Colon (tissue), 2 donors: Measurements from ENCODE around the gene MTMR3.

Experiments used
- FAIRE-seq: peaks from 2 replicates; lab custom pipeline; 2012; peaks lifted over from hg19 to GRCh38; lab: Jason Lieb, UNC
- donor health status: control.
- donor health status: control.

MTMR3 gene

DNA sequence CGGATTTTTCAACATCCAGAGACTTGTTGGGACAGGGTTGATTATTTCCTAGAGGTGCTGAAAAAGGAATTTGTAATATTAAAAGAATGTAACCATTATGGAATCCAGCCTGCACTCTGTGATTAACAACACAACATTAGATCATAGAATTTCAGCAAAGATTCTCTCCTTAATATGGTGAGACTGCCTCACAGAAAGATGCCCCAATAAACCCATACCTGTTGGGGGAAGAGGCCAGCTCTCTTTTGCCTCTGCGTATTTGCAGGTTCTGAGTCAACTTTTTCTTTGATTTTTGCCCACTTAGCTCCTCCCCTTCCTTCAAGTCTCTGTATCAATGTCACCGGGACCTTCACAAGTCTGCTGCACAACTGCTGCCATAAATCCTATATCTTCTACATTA, 12.4 kb upstream of the MTMR3 start:
- no peak for FAIRE-seq

DNA sequence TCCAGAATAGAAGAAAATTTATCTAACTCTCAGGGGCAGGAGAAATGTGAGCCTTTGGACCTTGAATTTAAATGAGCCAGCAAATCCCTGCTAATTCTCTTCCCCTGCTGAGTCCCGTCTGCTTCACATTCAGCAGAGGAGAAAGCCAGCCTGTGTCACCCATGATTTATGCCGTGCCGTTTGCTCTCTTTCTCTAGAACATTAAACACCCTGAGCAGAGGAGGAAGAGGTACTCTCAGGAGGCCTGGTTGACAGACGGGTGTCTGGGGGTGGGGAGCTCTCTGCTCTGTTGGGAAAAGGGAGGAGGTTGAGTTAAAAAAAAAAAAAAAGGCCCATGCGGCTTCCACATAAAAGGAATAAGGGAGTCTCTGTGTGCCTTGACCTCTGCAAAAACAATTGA, 11.3 kb upstream of the MTMR3 start:
- FAIRE-seq: no peak

DNA sequence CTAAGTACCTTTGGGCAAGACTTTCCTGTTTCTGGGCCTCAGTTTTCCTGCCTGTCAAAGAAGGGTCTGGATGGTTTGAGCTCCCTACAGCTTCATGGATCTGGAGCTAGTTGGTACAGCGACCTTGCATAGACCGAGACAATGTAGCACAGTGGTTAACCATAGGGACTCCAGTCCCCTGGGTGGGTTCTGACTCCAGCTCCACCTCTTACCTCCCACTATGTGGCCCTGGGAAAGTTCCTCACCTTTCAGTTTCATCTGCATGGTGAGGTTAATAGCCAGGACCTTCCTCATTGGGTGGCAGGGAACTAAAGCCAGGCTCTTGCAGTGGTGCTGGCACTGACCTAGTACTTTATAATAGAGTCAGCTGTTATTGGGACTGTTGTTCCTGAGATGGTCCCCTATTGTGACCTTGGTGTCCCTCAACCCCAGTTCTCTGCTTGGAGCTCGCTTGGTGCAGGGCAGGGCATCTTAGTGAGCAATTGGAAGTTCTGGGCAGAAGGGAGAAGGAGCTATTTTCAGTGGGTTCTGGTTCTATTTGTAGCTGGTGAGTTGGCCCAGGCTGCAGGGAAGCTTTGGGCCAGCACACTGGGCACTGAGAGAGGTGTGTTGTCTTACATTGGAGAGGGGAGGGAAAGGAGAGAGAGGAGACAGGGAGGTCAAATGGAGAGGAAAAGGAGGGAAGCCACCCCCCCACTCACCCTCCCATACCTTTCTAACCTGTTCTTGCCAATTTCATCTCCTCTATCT, 10.7 kb upstream of the MTMR3 start:
- no peak for FAIRE-seq

DNA sequence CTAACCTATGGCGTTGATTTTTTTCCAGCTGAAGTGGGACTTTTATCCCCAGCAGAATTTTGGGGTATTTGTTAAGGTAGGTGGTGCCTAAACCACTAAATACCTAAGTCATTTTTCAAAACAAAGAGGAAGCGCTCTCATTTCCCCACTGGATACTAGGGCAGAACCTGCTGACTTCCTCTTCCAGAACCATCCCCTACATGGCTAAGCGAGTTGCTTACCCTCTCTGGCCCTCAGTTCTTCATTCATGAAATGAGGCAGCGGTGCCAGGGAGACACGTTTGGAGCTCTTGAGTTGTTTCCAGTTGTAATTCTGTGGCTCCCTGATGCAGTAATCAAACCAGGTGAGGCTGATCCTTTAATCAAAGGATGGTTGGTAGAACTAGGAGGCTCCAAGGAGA, 10.0 kb upstream of the MTMR3 start:
- FAIRE-seq: no peak

DNA sequence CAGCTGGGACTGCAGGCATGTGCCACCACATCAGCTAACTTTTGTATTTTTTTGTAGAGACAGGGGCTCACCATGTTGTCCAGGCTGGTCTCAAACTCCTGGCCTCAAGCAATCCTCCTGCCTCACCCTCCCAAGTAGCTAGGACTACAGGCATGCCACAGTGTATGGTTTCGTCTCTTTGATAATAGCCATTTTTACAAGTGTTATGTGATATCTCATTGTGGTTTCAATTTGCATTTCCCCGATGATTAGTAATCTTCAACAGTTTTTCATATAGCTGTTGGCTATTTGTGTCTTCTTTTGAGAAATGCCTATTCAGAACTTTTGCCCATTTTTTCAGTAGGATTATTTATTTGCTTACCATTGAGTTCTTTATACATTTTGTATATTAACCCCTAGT, 9.0 kb upstream of the MTMR3 start:
- FAIRE-seq: no peak

DNA sequence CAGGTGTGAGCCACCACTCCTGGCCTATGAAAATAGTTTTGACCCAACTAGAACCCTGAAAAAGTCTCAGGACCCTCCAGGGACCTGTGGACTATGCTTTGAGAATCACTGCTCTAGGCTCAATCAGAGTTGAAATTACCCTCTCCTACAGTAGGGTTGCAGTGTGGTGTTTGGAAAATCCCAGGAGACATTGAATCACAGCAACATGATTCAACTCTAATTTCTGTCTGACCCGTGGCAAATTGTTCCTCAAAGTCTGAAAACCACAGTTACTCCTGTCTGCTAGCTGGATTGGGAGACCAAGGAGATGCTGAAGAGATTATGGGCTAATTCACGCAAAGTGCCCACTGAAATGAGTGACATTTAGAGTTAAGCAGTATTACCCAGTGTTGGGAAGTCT, 5.4 kb upstream of the MTMR3 start:
- FAIRE-seq: no peak

DNA sequence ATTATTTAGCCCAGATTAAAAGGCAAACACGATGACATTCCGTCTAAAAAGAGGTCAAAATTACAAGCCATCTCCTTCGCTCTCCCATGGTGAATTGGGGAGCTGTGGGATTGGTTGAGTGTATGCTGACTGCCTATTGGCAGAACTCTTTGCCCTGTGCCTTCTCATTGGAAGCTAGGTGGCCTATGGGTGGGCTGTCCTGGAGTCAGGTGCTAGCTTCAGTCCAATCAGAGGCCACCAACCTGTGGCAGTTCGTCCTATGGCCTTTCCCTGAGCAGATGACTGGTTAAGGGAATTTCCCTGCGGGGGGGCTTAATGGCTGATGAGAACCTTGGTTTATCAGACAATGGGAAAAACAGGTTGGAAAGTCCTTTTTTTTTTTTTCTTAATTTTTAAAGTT, 3.2 kb upstream of the MTMR3 start:
- FAIRE-seq: no peak

DNA sequence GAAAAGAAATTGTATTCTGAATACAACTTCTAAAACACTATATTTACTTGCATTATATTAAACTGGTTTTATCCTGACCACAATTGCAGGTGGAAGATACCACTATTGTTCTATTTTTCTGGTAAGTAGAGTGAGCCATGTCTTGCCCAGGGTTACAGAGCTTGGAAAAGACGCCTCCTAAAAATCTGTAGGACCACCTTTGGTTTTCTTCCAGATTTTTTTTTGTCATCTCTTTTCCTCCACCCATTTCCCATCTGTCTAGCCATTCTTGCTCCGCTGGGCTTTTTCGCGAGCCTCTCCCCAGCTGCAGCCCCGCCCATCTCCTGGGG, 294 bp upstream of the MTMR3 start:
- FAIRE-seq: no peak

DNA sequence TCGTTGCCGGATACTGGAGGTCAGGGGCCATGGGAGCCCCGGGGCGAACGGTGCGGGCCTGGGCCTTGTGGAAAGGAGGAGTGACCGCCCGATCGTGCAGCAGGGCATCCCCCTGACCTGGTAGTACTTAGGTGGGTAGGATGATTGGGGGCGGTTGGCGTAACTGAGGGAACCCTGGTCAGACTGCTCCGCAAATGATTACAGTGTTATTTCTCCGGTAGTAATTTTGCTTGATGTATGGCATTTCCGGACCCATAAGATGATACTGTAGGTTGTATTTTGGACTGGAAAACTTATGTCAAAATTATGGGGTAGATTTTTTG, 762 bp downstream of the MTMR3 start:
- FAIRE-seq: no peak

DNA sequence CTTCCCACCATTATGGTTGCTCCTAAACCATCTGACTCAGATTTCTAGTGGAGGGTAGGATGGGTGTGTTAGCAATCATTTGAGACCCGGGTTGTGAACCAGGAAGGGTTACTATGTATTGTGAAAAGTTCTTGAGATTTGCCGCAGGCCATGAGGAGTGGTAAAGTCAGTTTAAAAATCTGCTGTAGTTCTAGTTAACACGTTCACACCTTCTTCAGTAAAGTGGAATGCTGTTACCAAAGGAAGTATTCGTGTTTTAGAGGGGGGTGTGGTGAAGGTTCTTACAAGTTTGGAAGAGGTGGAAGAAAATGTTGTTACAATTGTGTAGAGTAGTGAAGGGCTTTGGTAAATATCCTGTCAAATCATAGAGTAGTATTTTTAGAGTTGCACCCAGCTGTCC, 2.6 kb downstream of the MTMR3 start:
- no peak for FAIRE-seq

DNA sequence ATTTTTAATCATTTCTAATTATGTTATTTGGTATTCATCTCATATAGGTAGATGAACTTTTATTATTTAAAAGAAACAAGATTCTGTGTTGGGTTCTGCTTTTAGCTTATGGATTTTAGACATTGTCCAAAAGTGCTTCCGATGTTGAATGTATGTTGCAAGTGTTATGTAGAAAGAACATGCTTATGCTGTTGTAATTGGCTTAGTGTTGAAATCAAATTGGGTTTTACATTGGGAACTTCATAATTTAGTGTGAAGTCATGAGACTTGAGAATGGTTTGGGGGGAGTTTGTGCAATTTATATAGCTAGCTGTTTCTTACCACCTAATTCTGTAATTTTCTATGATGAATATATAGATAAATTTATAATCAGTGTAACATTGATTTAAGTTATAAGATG, 3.6 kb downstream of the MTMR3 start:
- FAIRE-seq: no peak

DNA sequence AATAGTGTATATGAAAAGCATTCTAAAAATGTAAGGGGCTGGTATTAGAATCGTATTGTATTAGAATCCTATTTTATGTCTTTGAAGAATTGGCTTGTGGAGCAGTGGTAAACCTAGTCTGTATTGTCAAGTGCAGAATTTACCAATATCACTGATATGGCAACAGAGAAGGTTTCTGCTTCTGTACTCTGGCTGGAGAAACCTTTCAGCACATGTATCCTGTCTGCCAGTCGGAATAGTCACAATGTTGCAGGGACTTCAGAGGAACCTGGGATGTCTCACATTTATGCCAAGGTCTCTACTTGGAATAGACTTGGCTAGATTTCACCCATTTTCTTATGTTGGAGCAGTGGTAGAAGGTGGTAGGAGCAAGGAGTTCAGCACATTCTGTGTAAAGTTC, 4.4 kb downstream of the MTMR3 start:
- FAIRE-seq: no peak

DNA sequence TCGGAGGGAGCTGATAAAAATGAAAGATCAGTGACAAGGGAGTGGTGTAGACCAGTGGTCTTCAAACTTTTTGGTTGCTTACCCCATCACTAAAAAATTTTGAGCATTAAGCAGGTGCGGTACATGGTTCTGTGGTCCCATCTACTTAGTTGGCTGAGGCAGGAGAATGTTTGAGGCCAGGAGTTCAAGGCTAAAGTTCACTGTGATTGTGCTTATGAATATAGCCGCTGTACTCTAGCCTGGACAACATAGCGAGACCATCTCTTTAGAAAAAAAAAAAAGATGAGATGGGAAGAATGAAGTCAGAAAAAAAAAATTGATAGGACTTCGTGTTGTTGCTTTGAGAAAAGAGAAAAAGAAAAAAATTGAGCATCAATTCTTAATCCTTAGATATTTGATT, 7.8 kb downstream of the MTMR3 start:
- no peak for FAIRE-seq

DNA sequence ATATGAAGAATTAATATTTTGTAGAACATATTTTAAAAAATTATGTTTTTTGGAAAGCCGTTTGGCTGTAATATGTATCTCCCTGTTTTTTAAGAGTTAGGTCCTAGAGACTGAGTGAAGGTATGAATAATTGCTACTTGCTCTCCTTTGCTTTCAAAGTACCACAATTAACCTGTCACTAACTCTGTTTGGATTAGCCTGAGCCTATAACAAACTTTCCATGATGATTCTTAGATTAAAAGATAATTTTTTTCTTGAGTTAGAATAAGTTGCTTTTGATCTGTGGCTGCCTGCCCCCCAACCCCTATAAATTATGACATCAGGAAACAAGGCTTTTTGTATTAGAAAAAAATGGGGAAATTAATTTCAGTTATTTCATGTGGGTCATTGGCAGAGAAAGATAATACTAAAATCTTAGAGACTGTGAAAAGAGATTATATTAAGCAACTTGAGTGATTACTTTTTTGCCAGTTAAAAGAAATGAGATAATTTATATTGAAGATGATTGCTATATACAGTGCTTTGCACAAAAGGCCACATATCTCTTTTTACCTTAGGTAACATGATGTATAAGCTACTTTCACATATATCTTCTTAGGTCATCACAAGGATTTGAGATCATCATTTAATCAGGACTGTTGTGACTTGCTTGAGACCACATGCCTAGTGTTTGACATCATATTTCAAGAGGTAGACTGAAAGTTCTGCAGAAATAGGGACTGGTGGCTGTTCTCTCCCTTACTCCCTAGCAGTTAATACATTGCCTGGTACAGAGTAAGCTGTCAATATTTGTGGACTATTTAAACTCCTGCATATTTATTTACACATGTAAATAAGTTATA, 9.6 kb downstream of the MTMR3 start:
- no peak for FAIRE-seq

DNA sequence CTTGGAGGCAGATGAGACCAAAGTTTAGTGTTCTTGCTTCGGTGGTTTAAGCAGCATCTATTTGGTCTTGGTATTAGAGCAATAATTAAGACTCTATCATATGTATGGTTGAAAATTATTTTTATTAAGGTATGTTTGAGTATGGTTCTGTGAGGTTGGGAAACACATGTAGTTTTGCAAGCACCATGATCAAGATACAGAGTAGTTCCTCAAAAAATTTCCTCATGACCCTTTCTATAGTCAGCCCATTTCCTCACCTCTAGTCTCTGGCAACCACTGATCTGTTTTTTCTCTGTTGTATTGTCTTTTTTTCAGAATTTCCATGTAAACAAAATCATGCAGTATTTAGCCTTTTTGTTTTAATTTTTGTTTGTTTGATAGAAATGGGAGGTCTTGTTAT, 18.4 kb downstream of the MTMR3 start:
- no peak for FAIRE-seq

DNA sequence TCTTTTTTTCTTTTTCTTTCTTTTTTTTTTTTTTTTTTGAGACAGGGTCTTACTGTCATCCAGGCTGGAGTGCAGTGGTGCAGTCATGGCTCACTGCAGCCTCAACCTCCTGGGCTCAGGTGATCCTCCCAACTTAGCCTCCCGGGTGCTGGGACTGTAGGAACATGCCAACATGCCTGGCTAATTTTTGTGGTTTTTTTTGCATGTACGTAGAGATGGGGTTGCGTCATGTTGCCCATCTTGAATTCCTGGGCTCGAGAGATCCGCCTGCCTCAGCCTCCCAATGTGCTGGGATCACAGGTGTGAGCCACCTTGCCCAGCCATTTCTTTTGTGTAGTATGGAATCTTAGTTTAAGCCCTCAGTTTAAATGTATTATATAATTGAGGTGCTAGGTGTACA, 20.4 kb downstream of the MTMR3 start:
- no peak for FAIRE-seq

DNA sequence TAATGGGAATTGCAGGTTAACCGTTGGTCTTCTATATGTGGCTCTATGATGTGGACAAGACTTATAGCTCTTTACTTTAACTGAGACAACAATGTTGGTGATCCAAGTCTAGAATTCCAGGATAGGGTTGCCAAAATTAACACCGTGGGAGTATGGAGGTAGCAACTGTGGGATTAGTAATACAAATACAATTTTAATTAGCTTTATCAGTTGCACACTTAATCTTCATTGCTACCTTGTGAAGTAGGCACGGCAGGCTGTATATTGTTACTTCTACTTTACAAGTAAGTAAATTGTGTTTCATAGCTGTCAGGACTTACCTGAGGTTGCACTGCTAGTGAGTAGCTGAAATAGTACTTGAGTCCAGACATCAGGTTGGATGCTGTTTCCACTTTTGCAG, 21.0 kb downstream of the MTMR3 start:
- no peak for FAIRE-seq

DNA sequence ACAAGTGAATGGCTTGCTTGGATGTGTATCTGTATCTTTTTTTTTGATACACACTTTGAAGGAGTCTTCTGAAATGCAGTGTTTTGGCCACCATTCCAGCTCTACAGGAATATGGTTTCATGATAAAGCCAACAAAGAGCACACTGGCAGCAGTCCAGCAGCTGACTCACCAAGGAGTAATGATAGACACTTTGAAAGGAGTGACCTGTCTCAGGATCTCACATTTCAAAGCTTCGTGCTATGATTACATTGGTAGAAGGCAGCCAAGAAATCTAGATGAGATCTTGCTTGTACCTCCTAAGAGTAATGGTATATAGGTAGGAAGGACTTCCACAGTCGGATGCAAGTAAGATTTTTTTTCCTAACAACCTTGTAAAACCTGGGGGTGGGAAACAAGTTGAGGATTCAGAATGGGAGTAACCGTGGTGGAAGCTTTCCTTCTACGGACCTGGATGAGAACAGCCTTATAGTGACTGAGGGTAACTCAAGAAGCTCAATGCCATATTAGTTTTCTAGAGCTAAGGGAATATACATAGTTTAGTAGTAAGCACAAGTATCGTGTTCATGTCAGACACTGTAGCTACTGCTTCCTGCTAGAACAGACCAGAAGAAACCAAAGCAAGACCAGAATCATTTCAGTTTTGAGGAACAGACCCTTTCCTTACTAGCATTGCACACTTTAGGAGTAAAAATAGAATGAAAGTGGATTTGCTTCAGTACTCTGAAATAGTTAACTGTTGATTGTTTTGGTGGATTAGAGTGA, 25.0 kb downstream of the MTMR3 start:
- FAIRE-seq: no peak

DNA sequence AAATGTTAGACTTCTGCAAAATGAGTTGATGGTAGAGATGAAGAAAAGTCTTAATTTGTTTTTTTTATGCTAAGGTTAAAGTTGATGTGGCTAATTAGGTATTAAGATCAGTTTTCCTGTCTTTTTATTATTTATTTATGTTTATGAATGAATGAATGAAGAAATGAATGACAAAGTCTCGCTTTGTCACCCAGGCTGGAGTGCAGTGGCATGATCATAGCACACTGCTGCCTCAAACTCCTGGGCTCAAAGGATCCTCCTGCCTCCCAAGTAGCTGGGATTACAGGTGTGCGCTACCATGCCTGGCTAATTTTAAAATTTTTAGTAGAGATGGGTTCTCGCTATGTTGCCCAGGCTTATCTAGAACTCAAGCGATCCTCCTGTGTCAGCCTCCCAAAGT, 29.2 kb downstream of the MTMR3 start:
- FAIRE-seq: no peak

DNA sequence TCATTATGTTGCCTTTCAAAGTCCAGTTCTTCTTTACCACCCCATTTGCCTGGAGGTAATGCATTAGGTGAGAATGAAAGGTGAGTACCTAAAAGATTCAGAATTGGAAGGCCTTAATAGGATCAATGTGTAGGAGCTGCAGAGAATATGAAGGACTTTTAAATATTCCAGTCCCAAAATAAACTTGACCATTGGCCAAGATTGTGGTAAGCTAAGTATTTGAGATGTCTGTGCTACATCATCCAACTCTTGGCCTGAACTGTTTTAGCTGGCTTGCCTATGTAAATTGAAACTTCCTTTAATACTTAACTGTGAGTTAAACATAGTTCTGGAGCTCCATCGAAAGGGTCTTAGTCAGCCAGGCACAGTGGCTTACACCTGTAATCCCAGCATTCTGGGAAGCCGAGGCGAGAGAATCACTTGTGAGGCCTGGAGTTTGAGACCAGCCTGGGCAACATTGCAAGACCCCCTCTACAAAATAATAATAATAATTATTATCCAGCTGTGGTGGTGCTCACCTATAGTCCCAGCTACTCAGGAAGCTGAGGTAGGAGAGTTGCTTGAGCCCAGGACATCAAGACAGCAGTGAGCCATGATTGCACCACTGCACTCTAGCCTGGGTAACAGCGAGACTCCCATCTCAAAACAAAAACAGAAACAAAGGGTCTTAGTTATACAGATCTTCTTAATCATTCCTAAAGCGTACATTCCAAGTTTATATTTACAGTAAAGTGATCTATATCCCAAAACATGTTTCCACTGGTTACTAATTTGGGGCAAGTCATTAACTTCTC, 29.8 kb downstream of the MTMR3 start:
- FAIRE-seq: no peak

DNA sequence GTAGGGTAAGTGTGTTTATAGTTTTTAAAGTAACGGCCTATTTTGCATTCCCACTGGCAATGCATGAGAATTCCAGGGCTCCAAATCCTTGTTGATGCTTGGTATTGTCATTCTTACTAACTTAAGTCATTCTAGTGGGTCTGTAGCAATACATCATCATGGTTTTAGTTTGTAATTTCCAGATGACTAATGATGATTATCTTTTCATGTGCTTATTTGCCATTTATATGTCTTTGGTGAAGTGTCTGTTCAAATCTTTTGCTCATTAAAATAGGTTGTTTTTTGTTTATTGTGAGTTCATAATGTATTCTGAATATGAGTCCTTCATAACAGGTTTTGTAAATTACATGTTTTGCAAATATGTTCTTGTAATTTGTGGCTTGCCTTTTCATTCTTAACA, 31.2 kb downstream of the MTMR3 start:
- no peak for FAIRE-seq

DNA sequence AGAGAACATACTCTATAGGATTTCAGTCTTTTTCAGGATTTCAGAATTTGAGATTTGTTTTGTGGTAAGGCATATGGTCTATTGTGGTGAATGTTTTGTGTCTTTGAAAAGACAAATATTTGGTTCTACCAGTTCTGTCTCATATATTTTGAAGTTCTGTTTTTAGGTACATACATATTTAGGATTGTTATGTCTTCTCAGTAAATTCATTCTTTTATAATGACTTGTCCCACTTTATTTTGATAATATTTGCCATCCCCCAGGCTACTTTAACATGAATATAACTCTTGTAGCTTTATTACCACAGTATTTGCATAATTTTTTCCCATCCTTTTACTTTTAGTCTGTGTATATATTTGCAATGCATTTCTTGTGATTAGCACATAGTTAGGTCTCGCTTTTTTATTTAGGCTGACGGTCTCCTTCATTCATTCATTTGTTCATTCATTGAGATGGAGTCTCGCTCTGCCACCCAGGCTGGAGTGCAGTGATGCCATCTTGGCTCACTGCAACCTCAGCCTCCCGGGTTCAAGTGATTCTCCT, 32.1 kb downstream of the MTMR3 start:
- no peak for FAIRE-seq
